ENCODE results near the gene IFI27L2. TPM values are rescaled to one million over a fixed set of nuclear protein-coding genes. Genes with fewer than 3 reads are reported as not detected.
A peak's percentile ranks its signal among the peaks of the same experiment; 100 is the strongest.

IFI27L2 gene
- total RNA-seq, 3 donors from 2014 or later, result 74.2 to 98.8 (median 92.1) TPM

DNA sequence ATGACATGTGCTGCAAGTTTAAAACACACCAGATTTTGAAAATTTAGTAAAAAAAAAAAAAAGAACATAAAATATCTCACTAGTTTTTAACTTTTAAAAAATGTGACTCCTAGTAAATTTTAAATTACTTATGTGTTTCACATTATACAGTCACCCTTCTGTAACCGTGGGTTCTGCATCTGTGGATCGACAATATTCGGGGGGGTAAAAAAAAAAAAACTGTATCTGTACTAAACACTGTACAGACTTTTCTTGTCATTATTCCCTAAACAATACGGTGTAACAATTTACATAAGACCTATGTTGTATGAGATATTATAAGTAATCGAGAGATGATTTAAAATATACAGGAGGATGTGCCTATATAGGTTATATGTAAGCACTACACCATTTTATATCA is 51.6 kb downstream of the IFI27L2 start:
- no peak for DNase-seq (ENCODE audit: low spot score in 2 of 2)
- H3K9me3 ChIP-seq, result peaks cover 0 to 18% of the 10 kb centered on the region in 2 donors
- intact Hi-C loops (cut with DNase I; ENCODE audit: low total_unique reads), result no loop called here
- no peak overlapping the region for H3K27ac ChIP-seq
- H3K36me3 ChIP-seq, result no peaks in the 10 kb centered on the region
- no peaks in the 10 kb centered on the region for H3K27me3 ChIP-seq
- no peak for TF ChIP-seq POLR2AphosphoS5 (IDR thresholded peaks at IDR 0.05)
- TF ChIP-seq, protein P1, sequence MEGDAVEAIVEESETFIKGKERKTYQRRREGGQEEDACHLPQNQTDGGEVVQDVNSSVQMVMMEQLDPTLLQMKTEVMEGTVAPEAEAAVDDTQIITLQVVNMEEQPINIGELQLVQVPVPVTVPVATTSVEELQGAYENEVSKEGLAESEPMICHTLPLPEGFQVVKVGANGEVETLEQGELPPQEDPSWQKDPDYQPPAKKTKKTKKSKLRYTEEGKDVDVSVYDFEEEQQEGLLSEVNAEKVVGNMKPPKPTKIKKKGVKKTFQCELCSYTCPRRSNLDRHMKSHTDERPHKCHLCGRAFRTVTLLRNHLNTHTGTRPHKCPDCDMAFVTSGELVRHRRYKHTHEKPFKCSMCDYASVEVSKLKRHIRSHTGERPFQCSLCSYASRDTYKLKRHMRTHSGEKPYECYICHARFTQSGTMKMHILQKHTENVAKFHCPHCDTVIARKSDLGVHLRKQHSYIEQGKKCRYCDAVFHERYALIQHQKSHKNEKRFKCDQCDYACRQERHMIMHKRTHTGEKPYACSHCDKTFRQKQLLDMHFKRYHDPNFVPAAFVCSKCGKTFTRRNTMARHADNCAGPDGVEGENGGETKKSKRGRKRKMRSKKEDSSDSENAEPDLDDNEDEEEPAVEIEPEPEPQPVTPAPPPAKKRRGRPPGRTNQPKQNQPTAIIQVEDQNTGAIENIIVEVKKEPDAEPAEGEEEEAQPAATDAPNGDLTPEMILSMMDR (IDR thresholded peaks at IDR 0.05), result no peak
- TF ChIP-seq POLR2A (IDR thresholded peaks at IDR 0.05), result no peak
- H3K4me3 ChIP-seq, result peak overlapping the region; percentile 83 to 97 (median 97)
- peaks cover 0 to 12% of the 10 kb centered on the region in 2 donors for H3K4me1 ChIP-seq

Other genes with a start within 250 kb of the IFI27L2 start
- gene FAM181A, start 202.3 kb downstream of the IFI27L2 start, total RNA-seq, result not detected
- gene ASB2, start 153.0 kb downstream of the IFI27L2 start, total RNA-seq, result 1 to 10 TPM in 2 of 3 donors, not detected in 1; 1.3 to 2.0 TPM
- gene CCDC197, start 132.3 kb downstream of the IFI27L2 start, total RNA-seq, result not detected
- 1 to 10 TPM in 1 of 3 donors, under 1 TPM in 2; 0.64 to 1.6 (median 0.73) TPM for gene OTUB2, start 103.3 kb downstream of the IFI27L2 start, total RNA-seq
- 100 to 1,000 TPM; 156 to 201 (median 172) TPM for gene DDX24, start 48.4 kb downstream of the IFI27L2 start, total RNA-seq
- gene IFI27L1, start 48.3 kb downstream of the IFI27L2 start, total RNA-seq, result 10 to 100 TPM in 2 of 3 donors, 1 to 10 TPM in 1; 6.6 to 14.5 (median 10.6) TPM
- 100 to 1,000 TPM; 101 to 196 (median 160) TPM for gene IFI27, start 18.9 kb downstream of the IFI27L2 start, total RNA-seq
- 1 to 10 TPM in 2 of 3 donors, under 1 TPM in 1; 0.48 to 7.9 (median 7.2) TPM for gene PPP4R4, start 44.7 kb upstream of the IFI27L2 start, total RNA-seq
- not detected for gene SERPINA10, start 163.7 kb upstream of the IFI27L2 start, total RNA-seq
- gene SERPINA6, start 193.7 kb upstream of the IFI27L2 start, total RNA-seq, result 10 to 100 TPM in 1 of 3 donors, 1 to 10 TPM in 1, not detected in 1; 1.2 to 12.5 TPM
- gene SERPINA2, start 237.1 kb upstream of the IFI27L2 start, total RNA-seq, result not detected